HG02981 (cell line): Measurements from ENCODE around the gene SLC66A1.
"Not testable (repeated sequence)": the region's sequence is repeated elsewhere in the genome, so short reads cannot be mapped to it uniquely, and the experiment has no call there.

ENCODE experiments used
- ATAC-seq: cut with Tn5 transposase; IDR thresholded peaks from one replicate; pipeline ENCODE4 v1.9.1; 2021; ENCODE audit warnings: mild to moderate bottlenecking, moderate library complexity; ENCODE audit not compliant: unreplicated experiment

The SLC66A1 gene

DNA sequence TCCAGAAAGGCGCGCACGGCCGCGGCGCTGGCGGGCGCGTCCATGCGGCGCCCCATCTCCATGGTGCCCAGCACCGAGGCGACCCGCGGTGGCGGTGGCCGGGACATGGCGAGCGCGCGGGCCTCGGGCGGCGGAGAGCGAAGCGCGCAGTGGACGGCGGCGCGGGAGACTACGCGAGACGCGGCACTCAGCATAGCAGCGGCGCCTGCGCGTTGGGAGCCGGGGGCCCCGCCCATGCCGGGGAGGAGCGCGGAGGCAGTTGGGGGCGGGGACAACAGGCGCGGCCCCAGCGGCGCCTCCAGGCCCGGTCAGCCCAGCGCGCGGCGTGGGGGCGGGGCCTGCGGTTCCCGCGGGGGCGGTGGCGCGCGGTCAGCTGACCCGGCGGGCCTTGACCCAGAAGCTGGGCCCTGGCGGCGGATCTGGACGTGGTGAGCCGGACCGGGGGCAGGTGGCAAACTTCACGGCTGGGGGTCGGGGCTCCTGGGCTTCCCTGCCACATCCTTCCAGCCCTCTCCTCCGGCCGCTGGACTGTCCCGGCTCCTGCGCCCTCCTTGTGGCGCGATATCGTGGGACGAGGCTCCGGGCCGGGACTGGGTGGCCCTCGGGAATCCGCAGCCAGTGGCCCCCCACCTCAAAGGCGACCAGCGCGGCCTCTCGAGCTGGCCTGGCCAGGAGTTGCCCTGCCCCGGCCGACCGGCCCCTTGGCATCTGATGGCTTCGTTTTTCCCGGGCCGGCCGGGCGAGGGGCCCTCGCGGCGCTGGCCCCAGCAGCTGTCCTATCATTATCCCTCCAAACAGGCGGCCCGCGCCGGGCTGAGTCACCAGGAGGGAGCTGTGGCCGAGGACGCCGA, at the start of gene SLC66A1, which contains the start of gene AKR7A2:
SLC66A1 (plus strand) TSS at position 396 of the 851 bp plus-strand sequence. CDS start 5,352 bp downstream, outside the sequence.
AKR7A2 (minus strand) TSS at position 214 of the 851 bp plus-strand sequence; CDS start at position 194, 20 bp downstream.
- peak; percentile 67 for ATAC-seq

DNA sequence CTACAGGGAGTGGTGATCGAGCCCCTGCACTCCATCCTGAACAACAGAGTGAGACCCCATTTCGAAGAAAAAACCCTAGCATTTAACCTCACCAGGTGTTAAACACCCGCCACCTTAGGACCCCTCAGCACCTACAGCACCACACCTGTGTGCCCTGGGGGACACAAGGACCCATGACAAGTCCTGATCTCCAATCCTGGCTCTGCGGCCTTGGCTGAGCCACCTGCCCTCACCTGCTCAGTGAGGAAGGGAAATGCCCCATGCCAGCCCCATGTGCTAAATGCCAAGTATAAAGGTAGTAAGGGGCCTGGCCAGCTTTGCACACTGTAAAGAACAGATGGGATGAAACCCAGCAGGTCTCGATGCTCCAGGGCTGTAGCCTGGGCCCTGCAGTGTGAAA, 49.4 kb upstream of the SLC66A1 start:
- no peak for ATAC-seq

- no peak for ATAC-seq
These were observed 43.7 kb upstream of the SLC66A1 start for GRCh38 chr1:19268445-19268844.

- ATAC-seq, result not testable (repeated sequence)
These were observed 42.4 kb upstream of the SLC66A1 start for GRCh38 chr1:19269427-19270342.

GRCh38 chr1:19270343-19270730, 41.8 kb upstream of the SLC66A1 start:
- not testable (repeated sequence) for ATAC-seq

DNA sequence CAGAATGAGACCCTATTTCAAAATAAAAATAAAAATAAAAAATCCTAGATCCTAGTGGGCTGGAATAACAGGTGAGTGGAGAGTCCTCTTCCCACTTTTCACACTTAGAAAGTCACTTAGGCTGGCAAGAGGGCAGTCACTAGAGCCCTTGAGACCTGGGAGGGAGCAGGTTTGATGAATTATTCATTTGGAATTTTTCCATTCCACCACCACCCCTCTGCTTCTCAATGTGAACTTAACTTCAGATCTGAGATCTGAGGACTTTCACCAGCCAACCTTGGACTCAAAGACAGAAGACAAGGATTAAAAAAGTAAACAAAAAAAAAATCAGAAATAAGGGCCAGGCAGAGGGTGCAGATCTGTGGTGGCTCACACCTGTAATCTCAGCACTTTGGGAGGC, 40.1 kb upstream of the SLC66A1 start:
- no peak for ATAC-seq

GRCh38 chr1:19273106-19273843, 38.9 kb upstream of the SLC66A1 start:
- no peak for ATAC-seq

DNA sequence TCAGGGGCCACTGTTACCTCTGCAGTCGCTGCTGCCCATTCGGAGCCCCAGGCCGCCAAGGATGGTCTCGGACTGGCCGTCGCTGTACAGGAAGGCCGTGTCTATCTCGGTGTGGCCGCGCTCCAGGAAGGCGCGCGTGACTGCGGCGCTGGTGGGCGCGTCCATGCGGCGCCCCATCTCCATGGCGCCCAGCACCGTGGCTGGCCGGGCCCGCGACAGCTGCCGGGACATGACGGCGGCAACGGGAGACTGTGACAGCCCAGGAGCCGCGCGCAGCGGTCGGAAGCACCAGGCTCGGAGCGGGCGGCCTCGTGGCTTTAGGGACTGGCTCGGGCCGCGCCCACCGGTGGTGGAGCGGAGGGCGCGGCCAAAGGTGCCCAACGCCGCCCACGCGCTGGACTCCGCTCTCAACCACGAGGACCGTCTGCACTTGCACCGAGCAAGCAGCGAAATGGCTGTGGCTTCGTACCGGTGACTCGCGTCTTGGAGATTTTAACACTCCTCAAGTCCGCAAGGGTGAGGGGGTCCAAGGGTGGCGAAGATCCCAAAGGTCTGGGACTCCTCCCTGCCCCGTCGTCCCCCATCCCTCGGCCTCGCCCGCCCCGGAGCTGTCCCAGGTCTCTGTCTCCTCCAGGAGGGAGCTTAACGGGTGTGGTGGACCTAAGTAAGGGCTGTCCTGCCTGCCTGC, 38.1 kb upstream of the SLC66A1 start:
- ATAC-seq, result not testable (repeated sequence)

DNA sequence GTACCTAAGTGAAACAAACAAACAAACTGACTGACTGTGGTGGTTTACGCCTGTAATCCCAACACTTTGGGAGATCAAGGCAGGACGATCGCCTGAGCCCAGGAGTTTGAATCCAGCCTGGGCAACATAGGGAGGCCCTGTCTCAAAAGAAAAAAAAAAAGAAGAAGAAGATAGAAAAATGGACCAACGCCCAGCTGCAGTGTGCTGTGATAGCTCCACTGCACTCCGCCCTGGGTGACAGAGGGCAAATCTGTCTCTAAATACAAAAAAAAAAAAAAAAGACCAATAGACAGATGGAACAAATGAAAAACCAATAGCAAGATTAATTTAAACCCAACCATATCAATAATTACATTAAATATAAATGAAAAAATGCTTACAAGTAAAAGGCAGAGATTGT, 37.5 kb upstream of the SLC66A1 start:
- no peak for ATAC-seq

DNA sequence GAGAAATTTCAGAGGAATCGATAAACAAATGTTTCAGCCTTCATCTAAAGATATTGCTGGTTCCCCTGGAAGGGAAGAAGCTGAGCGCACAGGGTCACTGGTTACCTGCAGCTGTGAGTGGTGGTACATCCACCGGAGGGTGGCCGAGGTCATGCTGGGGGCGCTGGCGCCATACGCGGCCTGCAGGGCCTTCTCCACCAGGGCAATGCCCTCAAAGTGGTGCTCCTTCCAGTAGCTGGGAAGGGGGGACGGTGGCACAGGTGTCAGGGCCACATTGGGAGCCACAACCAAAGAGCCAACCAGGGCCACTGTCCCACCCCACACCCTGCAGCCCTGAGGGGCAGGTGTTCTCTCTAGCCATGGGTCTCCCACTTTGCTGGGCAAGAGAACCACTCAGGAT, 28.2 kb upstream of the SLC66A1 start:
- ATAC-seq, result no peak

GRCh38 chr1:19284881-19285280, 27.2 kb upstream of the SLC66A1 start:
- ATAC-seq, result no peak

GRCh38 chr1:19285366-19285765, 26.8 kb upstream of the SLC66A1 start:
- ATAC-seq, result not testable (repeated sequence)

GRCh38 chr1:19285807-19286206, 26.3 kb upstream of the SLC66A1 start:
- not testable (repeated sequence) for ATAC-seq

- no peak for ATAC-seq
These were observed 24.5 kb upstream of the SLC66A1 start for GRCh38 chr1:19287436-19288185.

DNA sequence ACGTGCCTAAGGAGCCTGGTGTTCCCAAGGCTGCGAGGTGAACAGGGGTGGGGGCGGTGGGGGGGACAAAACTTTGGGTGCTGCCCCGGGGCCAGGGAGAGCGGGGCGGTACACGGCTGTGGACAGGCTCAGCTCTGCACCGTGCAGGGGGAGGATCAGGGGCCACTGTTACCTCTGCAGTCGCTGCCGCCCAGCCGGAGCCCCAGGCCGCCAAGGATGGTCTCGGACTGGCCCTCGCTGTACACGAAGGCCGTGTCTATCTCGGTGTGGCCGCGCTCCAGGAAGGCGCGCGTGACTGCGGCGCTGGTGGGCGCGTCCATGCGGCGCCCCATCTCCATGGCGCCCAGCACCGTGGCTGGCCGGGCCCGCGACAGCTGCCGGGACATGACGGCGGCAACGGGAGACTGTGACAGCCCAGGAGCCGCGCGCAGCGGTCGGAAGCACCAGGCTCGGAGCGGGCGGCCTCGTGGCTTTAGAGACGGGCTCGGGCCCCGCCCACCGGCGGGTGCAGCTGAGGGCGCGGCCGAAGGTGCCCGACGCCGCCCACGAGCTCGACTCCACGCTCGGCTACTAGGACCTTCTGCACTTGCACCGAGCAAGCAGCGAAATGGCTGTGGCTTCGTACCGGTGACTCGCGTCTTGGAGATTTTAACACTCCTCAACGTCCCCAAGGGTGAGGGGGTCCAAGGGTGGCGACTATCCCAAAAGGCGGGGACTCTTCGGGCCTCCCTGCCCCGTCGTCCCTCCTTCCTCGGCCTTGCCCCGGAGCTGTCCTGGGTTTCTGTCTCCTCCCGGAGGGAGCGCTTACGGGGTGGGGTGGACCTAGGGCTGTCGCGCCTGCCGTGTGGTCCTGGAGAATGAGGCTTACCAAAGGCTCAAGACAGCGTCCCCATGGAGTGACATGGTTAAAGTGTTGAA, 23.5 kb upstream of the SLC66A1 start, which contains the start of gene AKR7A3:
AKR7A3 (minus strand) TSS at position 447 of the 918 bp plus-strand sequence; CDS start at position 386, 61 bp downstream.
- not testable (repeated sequence) for ATAC-seq

GRCh38 chr1:19289244-19289643, 22.9 kb upstream of the SLC66A1 start:
- no peak for ATAC-seq

DNA sequence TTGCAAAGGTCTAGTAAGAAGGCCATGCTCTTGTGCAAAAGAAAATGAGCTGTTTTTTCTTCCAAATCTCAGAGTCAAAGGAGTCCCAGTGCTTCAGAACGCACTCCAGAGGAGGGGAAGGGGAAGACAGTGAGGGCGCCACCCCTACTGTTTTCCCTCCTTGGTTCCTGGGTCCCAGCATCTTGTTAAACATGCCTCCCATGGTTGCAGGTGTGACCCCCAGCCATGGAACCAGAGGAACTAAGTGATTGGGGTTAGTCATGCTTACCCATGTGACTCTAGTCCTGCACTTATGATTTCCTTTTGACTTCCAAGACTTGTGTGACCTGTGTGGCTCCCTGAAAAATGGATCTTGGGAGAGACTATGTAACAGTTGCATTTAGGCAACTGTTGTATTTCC, 17.5 kb upstream of the SLC66A1 start:
- ATAC-seq, result no peak

DNA sequence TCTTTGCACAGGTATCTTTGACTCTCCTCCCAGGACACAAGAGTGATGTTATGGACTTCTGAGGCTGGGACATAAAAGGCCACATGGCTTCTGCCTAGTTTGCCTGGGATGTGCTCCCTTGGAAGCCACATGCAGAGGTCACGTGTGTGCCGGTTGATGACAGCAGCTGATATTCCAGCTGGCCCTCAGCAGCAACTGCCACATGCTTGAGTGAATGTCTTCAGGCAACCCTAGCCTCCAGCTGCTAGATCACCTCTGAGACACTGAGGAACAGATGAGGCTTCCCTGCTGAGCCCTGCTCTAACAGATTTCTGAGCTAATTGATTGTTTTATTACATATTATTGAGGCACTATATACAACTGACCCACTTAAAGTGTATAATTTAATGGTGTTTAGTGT, 11.9 kb upstream of the SLC66A1 start:
- no peak for ATAC-seq
